MM.1S (cell line): ENCODE measurements around the gene MAGI2.

Experiments
- DNase-seq: peaks from one replicate; pipeline ENCODE4 v3.0.0-alpha.2; 2015
- H2AFZ ChIP-seq: fragments of 300-600 bp; sonication (generic); 2 replicates; pipeline ENCODE4 v1.6.0; 2016; ENCODE audit warnings: antibody characterized with exemption, low read length
- H3F3A ChIP-seq: fragments of 300-600 bp; sonication (generic); 2 replicates; pipeline ENCODE4 v1.6.1; 2016; ENCODE audit warnings: mild to moderate bottlenecking, antibody characterized with exemption, low read length, moderate library complexity, mixed read lengths; ENCODE audit not compliant: insufficient read depth
- H3K27ac ChIP-seq: fragments of 300-600 bp; sonication (generic); 2 replicates; pipeline ENCODE4 v1.5.1; 2016; ENCODE audit warnings: mild to moderate bottlenecking, low read length
- H3K27me3 ChIP-seq: fragments of 300-600 bp; sonication (generic); replicated peaks from 2 replicates; pipeline ENCODE4 v1.6.0; 2016; ENCODE audit warnings: low read length; ENCODE audit not compliant: insufficient read depth
- H3K36me3 ChIP-seq: fragments of 300-600 bp; sonication (generic); replicated peaks from 2 replicates; pipeline ENCODE4 v1.6.1; 2016; ENCODE audit warnings: mild to moderate bottlenecking, low read length, mixed read lengths; ENCODE audit not compliant: insufficient read depth
- H3K4me1 ChIP-seq: fragments of 300-600 bp; sonication (generic); 2 replicates; pipeline ENCODE4 v1.6.1; 2016; ENCODE audit warnings: low read length, mixed read lengths
- H3K4me2 ChIP-seq: fragments of 300-600 bp; sonication (generic); 2 replicates; pipeline ENCODE4 v1.6.0; 2016; ENCODE audit warnings: low read depth, low read length
- H3K4me3 ChIP-seq: fragments of 300-600 bp; sonication (generic); 2 replicates; pipeline ENCODE4 v1.5.1; 2016; ENCODE audit warnings: low read length, mixed read lengths
- H3K79me2 ChIP-seq: fragments of 300-600 bp; sonication (generic); 2 replicates; pipeline ENCODE4 v1.6.1; 2016; ENCODE audit warnings: mixed run types, low read length, mixed read lengths
- H3K9ac ChIP-seq: fragments of 300-600 bp; sonication (generic); 2 replicates; pipeline ENCODE4 v1.6.1; 2016; ENCODE audit warnings: low read length, mixed read lengths
- H3K9me2 ChIP-seq: fragments of 300-600 bp; sonication (generic); replicated peaks from 2 replicates; pipeline ENCODE4 v1.6.1; 2016; ENCODE audit warnings: mild to moderate bottlenecking, low read length, mixed read lengths; ENCODE audit not compliant: insufficient read depth
- H3K9me3 ChIP-seq: fragments of 300-600 bp; sonication (generic); replicated peaks from 2 replicates; pipeline ENCODE4 v1.6.1; 2016; ENCODE audit warnings: mild to moderate bottlenecking, low read length, mixed read lengths; ENCODE audit not compliant: insufficient read depth
- H4K20me1 ChIP-seq: fragments of 300-600 bp; sonication (generic); 2 replicates; pipeline ENCODE4 v1.6.1; 2016; ENCODE audit warnings: mild to moderate bottlenecking, low read length, moderate library complexity, mixed read lengths; ENCODE audit not compliant: insufficient read depth
- CTCF ChIP-seq: fragments of 300-600 bp; sonication (generic); IDR thresholded peaks from 2 replicates; pipeline ENCODE4 v1.5.1; 2016; ENCODE audit warnings: antibody characterized with exemption, low read length, mixed read lengths
- EZH2 ChIP-seq: fragments of 300-600 bp; sonication (generic); optimal IDR thresholded peaks from 2 replicates; pipeline ENCODE3; 2017; ENCODE audit warnings: low read depth, mild to moderate bottlenecking, antibody characterized with exemption, low read length, mixed read lengths
- EZH2phosphoT487 ChIP-seq: fragments of 300-600 bp; sonication (generic); IDR thresholded peaks from 2 replicates; pipeline ENCODE4 v1.6.1; 2018; ENCODE audit warnings: antibody characterized with exemption, low read length

Gene MAGI2

GRCh38 chr7:78081344-78081743, 1372.1 kb downstream of the MAGI2 start:
- TF ChIP-seq CTCF (no peak), EZH2 (no peak), EZH2phosphoT487 (no peak)
- no peak overlapping the region for H3K4me2 ChIP-seq
- no peaks in the 10 kb centered on the region for H3K79me2 ChIP-seq

GRCh38 chr7:78080811-78081210, 1372.7 kb downstream of the MAGI2 start:
- H3K36me3 ChIP-seq, result no peaks in the 10 kb centered on the region
- H2AFZ ChIP-seq, result no peak overlapping the region
- no peaks in the 10 kb centered on the region for H3F3A ChIP-seq
- H3K9me2 ChIP-seq, result no peaks in the 10 kb centered on the region
- no peaks in the 10 kb centered on the region for H3K9me3 ChIP-seq
- no peak for DNase-seq
- H3K4me2 ChIP-seq, result no peak overlapping the region
- no peaks in the 10 kb centered on the region for H3K4me1 ChIP-seq
- no peaks in the 10 kb centered on the region for H4K20me1 ChIP-seq
- no peaks in the 10 kb centered on the region for H3K79me2 ChIP-seq
- no peak overlapping the region for H3K9ac ChIP-seq
- H3K27ac ChIP-seq, result no peak overlapping the region
- no peak overlapping the region for H3K4me3 ChIP-seq
- no peaks in the 10 kb centered on the region for H3K27me3 ChIP-seq
- TF ChIP-seq CTCF (no peak), EZH2phosphoT487 (no peak), EZH2 (no peak)

More at GRCh38 chr7:78081344-78081743, 1372.1 kb downstream of the MAGI2 start:
- H3K4me3 ChIP-seq, result no peak overlapping the region
- H3K36me3 ChIP-seq, result no peaks in the 10 kb centered on the region
- H4K20me1 ChIP-seq, result no peaks in the 10 kb centered on the region
- H3K9me3 ChIP-seq, result no peaks in the 10 kb centered on the region
- H3K27ac ChIP-seq, result no peak overlapping the region
- H3K4me1 ChIP-seq, result no peaks in the 10 kb centered on the region
- H3K9ac ChIP-seq, result no peak overlapping the region
- H3K9me2 ChIP-seq, result no peaks in the 10 kb centered on the region
- DNase-seq, result no peak
- no peaks in the 10 kb centered on the region for H3K27me3 ChIP-seq
- H2AFZ ChIP-seq, result no peak overlapping the region
- no peaks in the 10 kb centered on the region for H3F3A ChIP-seq

GRCh38 chr7:78080241-78080640, 1373.2 kb downstream of the MAGI2 start:
- Histone ChIP-seq H3K27ac (no peak overlapping the region), H3K4me3 (no peak overlapping the region), H3K9ac (no peak overlapping the region), H2AFZ (no peak overlapping the region), H3K27me3 (no peaks in the 10 kb centered on the region), H3K4me2 (no peak overlapping the region), H3K36me3 (no peaks in the 10 kb centered on the region), H4K20me1 (no peaks in the 10 kb centered on the region), H3K9me3 (no peaks in the 10 kb centered on the region), H3K4me1 (no peaks in the 10 kb centered on the region), H3K9me2 (no peaks in the 10 kb centered on the region), H3K79me2 (no peaks in the 10 kb centered on the region), H3F3A (no peaks in the 10 kb centered on the region)
- no peak for DNase-seq
- TF ChIP-seq EZH2phosphoT487 (no peak), EZH2 (no peak), CTCF (no peak)
